ENCODE data around the gene PIP4K2A.

The PIP4K2A gene

DNA sequence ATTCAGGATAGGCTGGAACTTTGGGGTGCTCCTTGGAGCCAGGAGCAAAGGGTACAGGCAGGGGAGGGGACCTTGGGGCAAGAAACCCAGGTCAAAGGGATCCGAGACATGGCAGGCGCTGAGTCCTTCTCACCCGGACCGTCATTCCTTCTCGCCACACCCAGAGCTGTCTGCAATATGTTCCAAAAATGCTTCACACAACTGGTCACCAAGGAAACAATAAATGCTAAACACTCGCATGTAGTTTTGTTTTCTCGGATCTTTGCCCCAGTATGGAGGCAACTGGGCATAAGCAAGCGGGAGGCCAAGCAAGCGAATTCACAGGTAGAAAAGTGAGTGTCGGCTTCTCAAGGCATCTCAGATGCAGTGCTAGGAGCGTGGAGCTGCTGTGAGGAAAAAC lies 80.8 kb downstream of the PIP4K2A start:
- H3K9ac ChIP-seq (ENCODE audit: low read length), result no peak overlapping the region
- H3K9me3 ChIP-seq (ENCODE audit: control insufficient read depth, low read length), result no peaks in the 10 kb centered on the region
- no peak overlapping the region for H3K4me3 ChIP-seq (ENCODE audit: low read length)
- H3K27me3 ChIP-seq (replicated peaks; ENCODE audit: control insufficient read depth, insufficient read depth, low read length), result no peaks in the 10 kb centered on the region
- peaks cover 26% of the 10 kb centered on the region for H3K4me1 ChIP-seq (ENCODE audit: control insufficient read depth, insufficient read depth, low read length)
- no peaks in the 10 kb centered on the region for H3K36me3 ChIP-seq (ENCODE audit: control insufficient read depth, insufficient read depth, low read length, severe bottlenecking)
- DNase-seq (ENCODE audit: low read depth), result no peak

DNA sequence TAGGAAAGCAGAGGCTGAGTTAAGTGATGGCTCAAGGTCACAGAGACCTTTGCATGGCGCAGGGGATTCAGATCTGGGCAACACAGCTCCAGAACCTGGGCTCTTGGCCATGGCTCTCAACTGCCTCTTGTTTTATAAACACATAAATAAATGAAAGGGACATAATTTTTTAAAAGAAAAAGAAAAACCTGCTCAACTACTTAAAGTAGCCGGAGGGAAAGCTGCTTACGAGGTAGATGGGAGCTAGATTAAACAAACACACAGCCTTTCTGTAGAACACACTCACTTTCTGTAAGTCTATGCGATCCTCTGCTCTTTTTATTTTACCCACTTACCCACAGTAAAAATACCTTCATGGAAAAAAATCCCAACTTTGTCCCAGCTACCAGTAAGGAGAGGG lies 81.3 kb downstream of the PIP4K2A start:
- no peak for DNase-seq (ENCODE audit: low read depth)
- Histone ChIP-seq H3K4me1 (ENCODE audit: control insufficient read depth, insufficient read depth, low read length) (peaks cover 26% of the 10 kb centered on the region), H3K4me3 (ENCODE audit: low read length) (no peak overlapping the region), H3K9ac (ENCODE audit: low read length) (no peak overlapping the region), H3K27me3 (replicated peaks; ENCODE audit: control insufficient read depth, insufficient read depth, low read length) (no peaks in the 10 kb centered on the region), H3K9me3 (ENCODE audit: control insufficient read depth, low read length) (no peaks in the 10 kb centered on the region), H3K36me3 (ENCODE audit: control insufficient read depth, insufficient read depth, low read length, severe bottlenecking) (no peaks in the 10 kb centered on the region)

DNA sequence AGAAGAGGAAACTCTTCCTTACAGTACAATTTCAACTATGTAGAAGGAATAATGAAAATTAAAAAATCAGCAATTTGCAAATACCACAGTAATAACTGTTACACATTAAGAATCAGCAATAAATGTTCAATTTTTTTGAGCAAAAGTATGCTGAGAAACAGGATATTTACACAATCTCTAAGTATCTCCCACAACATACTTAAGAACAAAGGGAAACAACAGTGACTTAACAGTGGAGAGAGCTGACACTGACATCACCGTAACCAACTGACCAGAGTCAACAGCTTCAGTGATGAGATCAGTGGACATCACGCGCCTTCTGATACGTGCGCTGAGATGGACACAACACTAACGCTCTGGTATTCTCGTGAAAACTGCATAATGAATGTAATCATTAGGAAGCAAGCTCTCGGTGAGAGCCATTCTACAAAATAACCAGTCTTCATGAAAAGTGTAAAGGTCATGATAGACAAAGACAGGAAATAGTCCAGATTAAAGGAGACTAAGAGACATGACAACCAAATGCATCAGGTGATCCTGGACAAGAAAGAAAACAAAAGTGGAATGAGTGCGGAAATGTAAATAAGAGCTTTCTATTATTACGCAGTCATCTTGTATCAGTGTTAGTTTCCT lies 82.6 kb downstream of the PIP4K2A start:
- no peaks in the 10 kb centered on the region for H3K36me3 ChIP-seq (ENCODE audit: control insufficient read depth, insufficient read depth, low read length, severe bottlenecking)
- no peak for DNase-seq (ENCODE audit: low read depth)
- H3K9ac ChIP-seq (ENCODE audit: low read length), result no peak overlapping the region
- peaks cover 31% of the 10 kb centered on the region for H3K4me1 ChIP-seq (ENCODE audit: control insufficient read depth, insufficient read depth, low read length)
- no peak overlapping the region for H3K4me3 ChIP-seq (ENCODE audit: low read length)
- H3K27me3 ChIP-seq (replicated peaks; ENCODE audit: control insufficient read depth, insufficient read depth, low read length), result no peaks in the 10 kb centered on the region
- no peaks in the 10 kb centered on the region for H3K9me3 ChIP-seq (ENCODE audit: control insufficient read depth, low read length)

DNA sequence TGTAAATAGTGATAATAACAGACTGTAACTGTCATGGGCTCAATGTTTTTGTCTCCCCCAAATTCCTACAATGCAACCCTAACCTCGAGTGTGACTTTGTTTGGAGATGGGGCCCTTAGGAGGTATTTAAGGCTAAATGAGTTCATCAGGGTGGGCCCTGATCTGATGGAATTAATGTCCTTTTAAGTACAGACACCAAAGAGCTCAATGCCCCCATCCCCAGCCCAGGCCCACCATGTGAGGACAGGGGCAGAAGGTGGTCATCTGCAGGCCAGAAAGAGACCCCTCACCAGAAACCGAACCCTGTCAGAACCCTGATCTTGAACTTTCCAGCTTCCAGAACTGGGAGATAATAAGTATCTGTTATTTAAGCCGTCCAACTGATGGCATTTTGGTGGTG lies 83.2 kb downstream of the PIP4K2A start:
- Histone ChIP-seq H3K9ac (ENCODE audit: low read length) (no peak overlapping the region), H3K9me3 (ENCODE audit: control insufficient read depth, low read length) (no peaks in the 10 kb centered on the region), H3K27me3 (replicated peaks; ENCODE audit: control insufficient read depth, insufficient read depth, low read length) (no peaks in the 10 kb centered on the region), H3K4me1 (ENCODE audit: control insufficient read depth, insufficient read depth, low read length) (peaks cover 37% of the 10 kb centered on the region), H3K36me3 (ENCODE audit: control insufficient read depth, insufficient read depth, low read length, severe bottlenecking) (no peaks in the 10 kb centered on the region), H3K4me3 (ENCODE audit: low read length) (no peak overlapping the region)
- DNase-seq (ENCODE audit: low read depth), result no peak

DNA sequence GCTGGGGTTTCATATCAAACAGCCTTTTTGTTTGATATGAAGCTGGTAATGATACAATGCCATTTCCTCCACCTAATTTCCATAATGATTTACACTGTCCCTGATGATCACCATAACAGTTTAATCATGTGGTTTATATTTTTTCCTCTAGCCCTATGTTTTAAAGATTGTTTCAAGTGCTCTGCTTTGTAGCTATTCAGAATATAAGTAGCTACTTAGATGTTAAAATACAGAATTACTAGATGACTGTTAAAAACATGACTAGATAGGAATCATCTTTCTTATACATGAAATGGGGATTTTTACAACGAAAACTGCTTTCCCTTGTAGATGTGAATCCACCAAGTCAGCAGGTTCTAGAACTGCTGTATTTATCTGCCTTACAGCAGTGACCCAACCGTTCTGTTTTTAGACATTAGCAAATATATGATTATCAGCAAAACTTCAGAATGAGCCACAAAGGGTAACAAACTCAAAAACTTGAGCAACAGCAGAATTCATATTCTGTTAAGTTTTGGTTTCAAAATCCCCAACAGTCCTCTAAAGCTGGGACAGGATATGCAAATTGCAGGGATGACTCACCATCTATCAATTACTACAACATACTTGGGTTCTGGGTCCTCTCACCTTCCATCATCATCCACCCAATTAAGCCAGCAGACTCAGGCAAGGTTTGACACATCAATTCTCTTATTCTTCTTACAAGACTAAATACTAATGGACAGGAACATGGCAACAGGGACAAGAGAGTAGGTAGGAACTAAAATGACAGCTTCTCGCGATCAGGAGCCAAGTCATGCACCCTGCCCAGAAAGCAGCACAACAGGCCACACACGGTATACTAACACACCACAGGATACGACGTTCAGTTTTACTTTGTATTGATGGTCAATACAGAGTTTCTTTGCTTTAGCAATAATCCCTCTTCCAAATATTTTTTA lies 83.9 kb downstream of the PIP4K2A start:
- Histone ChIP-seq H3K4me1 (ENCODE audit: control insufficient read depth, insufficient read depth, low read length) (peaks cover 44% of the 10 kb centered on the region), H3K4me3 (ENCODE audit: low read length) (peak overlapping the region; percentile 6), H3K27me3 (replicated peaks; ENCODE audit: control insufficient read depth, insufficient read depth, low read length) (no peaks in the 10 kb centered on the region), H3K36me3 (ENCODE audit: control insufficient read depth, insufficient read depth, low read length, severe bottlenecking) (no peaks in the 10 kb centered on the region), H3K9ac (ENCODE audit: low read length) (peak overlapping the region; percentile 7), H3K9me3 (ENCODE audit: control insufficient read depth, low read length) (no peaks in the 10 kb centered on the region)
- peak; percentile 59 for DNase-seq (ENCODE audit: low read depth)

DNA sequence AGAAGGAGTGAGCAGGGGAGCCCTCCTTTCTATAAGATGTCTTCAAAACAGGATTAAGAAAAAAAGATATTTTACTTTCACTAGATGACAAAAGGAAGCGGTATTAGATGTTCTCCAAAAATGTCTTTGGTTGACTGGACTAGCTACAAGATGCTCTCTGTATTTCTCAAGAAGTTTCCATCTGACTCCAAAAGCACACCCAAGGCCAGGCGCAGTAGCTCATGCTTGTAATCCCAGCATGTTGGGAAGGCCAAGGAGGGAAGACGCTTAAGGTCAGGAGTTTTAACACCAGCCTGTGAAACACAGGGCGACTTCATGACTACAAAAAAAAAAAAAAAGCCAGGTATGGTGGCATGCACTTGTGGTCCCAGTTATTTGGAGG lies 84.5 kb downstream of the PIP4K2A start:
- Histone ChIP-seq H3K27me3 (replicated peaks; ENCODE audit: control insufficient read depth, insufficient read depth, low read length) (no peaks in the 10 kb centered on the region), H3K4me1 (ENCODE audit: control insufficient read depth, insufficient read depth, low read length) (peaks cover 50% of the 10 kb centered on the region), H3K9me3 (ENCODE audit: control insufficient read depth, low read length) (no peaks in the 10 kb centered on the region), H3K9ac (ENCODE audit: low read length) (peak overlapping the region; percentile 7), H3K4me3 (ENCODE audit: low read length) (peak overlapping the region; percentile 6), H3K36me3 (ENCODE audit: control insufficient read depth, insufficient read depth, low read length, severe bottlenecking) (no peaks in the 10 kb centered on the region)
- DNase-seq (ENCODE audit: low read depth), result no peak

DNA sequence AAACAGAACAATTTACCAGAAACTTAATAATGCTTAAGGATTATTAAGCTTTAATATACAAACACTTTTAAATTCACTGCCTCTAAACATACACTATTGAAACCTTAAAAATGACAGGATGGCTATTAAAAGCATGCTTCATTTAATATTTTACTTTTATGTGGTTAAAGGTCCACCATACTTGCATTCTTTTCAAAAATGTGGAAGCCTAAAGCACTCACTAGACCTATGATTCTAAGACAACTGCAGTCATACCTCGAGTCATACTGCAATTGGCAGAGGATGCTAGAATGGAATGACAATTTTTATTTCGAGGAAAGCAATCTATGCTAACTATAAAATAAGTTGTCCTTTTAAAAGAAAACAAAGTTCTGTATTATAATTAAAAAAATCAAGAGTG lies 85.3 kb downstream of the PIP4K2A start:
- peaks cover 55% of the 10 kb centered on the region for H3K4me1 ChIP-seq (ENCODE audit: control insufficient read depth, insufficient read depth, low read length)
- no peaks in the 10 kb centered on the region for H3K27me3 ChIP-seq (replicated peaks; ENCODE audit: control insufficient read depth, insufficient read depth, low read length)
- no peaks in the 10 kb centered on the region for H3K9me3 ChIP-seq (ENCODE audit: control insufficient read depth, low read length)
- H3K4me3 ChIP-seq (ENCODE audit: low read length), result no peak overlapping the region
- DNase-seq (ENCODE audit: low read depth), result no peak
- H3K36me3 ChIP-seq (ENCODE audit: control insufficient read depth, insufficient read depth, low read length, severe bottlenecking), result no peaks in the 10 kb centered on the region
- no peak overlapping the region for H3K9ac ChIP-seq (ENCODE audit: low read length)

DNA sequence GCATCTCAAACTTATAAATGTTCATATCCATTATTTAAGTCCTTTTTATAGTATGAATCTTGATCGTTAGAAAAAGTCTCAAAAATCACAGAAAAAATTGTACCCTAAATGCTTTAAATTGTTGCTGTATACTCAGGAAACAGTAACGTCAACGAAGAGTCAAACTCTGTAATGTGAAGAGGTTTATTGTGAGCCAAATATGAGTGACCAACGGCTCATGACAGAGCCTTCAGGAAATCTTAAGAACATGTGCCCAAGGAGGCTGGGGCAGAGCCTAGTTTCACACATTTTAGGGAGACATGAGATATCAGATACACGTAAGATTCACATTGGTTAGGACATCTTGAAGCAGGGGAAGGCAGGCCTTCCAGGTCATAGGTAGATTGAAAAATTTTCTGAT lies 86.1 kb downstream of the PIP4K2A start:
- Histone ChIP-seq H3K27me3 (replicated peaks; ENCODE audit: control insufficient read depth, insufficient read depth, low read length) (no peaks in the 10 kb centered on the region), H3K4me3 (ENCODE audit: low read length) (no peak overlapping the region), H3K9ac (ENCODE audit: low read length) (no peak overlapping the region), H3K9me3 (ENCODE audit: control insufficient read depth, low read length) (no peaks in the 10 kb centered on the region), H3K4me1 (ENCODE audit: control insufficient read depth, insufficient read depth, low read length) (peaks cover 64% of the 10 kb centered on the region), H3K36me3 (ENCODE audit: control insufficient read depth, insufficient read depth, low read length, severe bottlenecking) (no peaks in the 10 kb centered on the region)
- no peak for DNase-seq (ENCODE audit: low read depth)

DNA sequence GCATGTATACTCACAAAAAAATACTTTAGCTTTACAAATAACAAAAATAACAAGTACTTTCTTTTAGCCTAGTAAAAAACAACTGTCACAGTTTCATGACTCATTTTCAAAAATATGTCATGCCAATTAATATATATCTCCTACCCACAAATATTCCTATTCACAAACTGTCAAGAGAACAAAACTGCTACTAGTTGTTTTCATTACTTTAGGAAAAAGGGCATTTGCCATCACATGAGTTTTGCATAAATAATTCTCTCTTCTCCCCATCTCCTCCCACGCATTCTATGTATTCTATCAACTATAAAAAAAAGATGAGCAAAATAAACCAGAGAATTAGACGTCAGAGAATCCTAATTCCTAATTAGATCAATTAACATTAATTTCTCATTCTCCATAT lies 87.6 kb downstream of the PIP4K2A start:
- H3K9ac ChIP-seq (ENCODE audit: low read length), result no peak overlapping the region
- H3K27me3 ChIP-seq (replicated peaks; ENCODE audit: control insufficient read depth, insufficient read depth, low read length), result no peaks in the 10 kb centered on the region
- no peaks in the 10 kb centered on the region for H3K36me3 ChIP-seq (ENCODE audit: control insufficient read depth, insufficient read depth, low read length, severe bottlenecking)
- no peak overlapping the region for H3K4me3 ChIP-seq (ENCODE audit: low read length)
- peaks cover 65% of the 10 kb centered on the region for H3K4me1 ChIP-seq (ENCODE audit: control insufficient read depth, insufficient read depth, low read length)
- no peaks in the 10 kb centered on the region for H3K9me3 ChIP-seq (ENCODE audit: control insufficient read depth, low read length)
- DNase-seq (ENCODE audit: low read depth), result no peak

DNA sequence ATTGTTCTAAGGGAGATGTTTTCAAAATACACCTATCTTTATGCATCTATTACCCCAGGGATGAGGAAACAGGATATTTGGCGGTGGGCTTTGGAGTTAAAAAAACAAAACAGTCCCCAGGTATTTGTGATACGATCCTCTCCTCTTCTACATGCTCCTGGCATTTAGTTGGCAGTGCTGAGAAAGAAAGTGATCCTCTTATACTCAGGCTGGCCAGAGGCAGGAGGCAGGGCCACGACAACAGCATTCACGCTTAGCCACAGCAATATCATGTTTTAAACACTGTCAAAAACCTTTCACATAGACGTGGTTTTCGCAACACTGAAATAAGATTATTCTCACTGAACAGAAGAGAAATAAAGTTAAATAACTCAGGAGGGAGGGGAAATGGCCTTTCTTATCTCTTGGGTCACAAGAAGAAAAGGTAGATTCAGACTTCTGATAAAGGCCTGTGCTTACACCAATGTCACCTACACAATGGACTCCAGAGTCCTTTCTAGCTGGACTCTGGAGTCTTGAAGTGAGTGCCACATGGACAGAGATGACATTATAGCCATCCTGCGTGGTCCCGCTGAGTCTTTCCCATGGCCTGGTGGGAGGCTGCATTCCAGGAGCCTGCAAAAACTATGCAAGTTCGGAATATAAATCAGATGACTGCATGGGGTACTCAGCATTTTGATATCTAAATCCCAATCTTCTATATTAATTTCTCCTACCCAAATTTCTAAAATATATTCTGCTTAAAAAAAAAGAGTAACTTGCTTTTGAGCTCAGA lies 88.7 kb downstream of the PIP4K2A start:
- H3K27me3 ChIP-seq (replicated peaks; ENCODE audit: control insufficient read depth, insufficient read depth, low read length), result no peaks in the 10 kb centered on the region
- H3K9ac ChIP-seq (ENCODE audit: low read length), result no peak overlapping the region
- H3K9me3 ChIP-seq (ENCODE audit: control insufficient read depth, low read length), result no peaks in the 10 kb centered on the region
- DNase-seq (ENCODE audit: low read depth), result no peak
- peaks cover 66% of the 10 kb centered on the region for H3K4me1 ChIP-seq (ENCODE audit: control insufficient read depth, insufficient read depth, low read length)
- no peak overlapping the region for H3K4me3 ChIP-seq (ENCODE audit: low read length)
- no peaks in the 10 kb centered on the region for H3K36me3 ChIP-seq (ENCODE audit: control insufficient read depth, insufficient read depth, low read length, severe bottlenecking)

DNA sequence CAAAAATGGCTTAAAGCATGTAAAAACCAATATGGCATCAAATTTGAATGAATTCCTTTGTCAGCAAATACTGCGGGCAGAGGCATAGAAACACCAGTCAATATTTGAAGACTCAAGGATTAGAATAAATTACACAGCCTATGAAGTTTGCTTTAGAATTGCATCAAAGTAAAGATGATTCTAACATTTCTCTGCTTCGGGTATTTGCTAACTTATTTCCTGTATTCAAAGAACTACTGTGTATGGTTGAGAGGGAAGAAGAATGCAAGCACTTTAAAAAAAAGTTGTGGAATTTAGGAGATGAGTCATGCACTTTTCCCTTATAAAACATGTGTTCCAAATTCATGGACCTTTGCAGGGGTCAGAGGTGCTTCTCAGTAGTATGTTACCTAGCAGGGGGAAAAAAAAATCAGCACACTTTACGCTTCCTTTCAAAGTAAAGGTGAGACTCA lies 90.1 kb downstream of the PIP4K2A start:
- peak overlapping the region; percentile 35 for H3K4me3 ChIP-seq (ENCODE audit: low read length)
- no peaks in the 10 kb centered on the region for H3K36me3 ChIP-seq (ENCODE audit: control insufficient read depth, insufficient read depth, low read length, severe bottlenecking)
- peak; percentile 86 for DNase-seq (ENCODE audit: low read depth)
- no peaks in the 10 kb centered on the region for H3K9me3 ChIP-seq (ENCODE audit: control insufficient read depth, low read length)
- H3K9ac ChIP-seq (ENCODE audit: low read length), result peak overlapping the region; percentile 22
- H3K27me3 ChIP-seq (replicated peaks; ENCODE audit: control insufficient read depth, insufficient read depth, low read length), result no peaks in the 10 kb centered on the region
- H3K4me1 ChIP-seq (ENCODE audit: control insufficient read depth, insufficient read depth, low read length), result peaks cover 65% of the 10 kb centered on the region
